NCI-H510A treated with DMSO at 0.1 percent for 48 hours (cell line): Measurements from ENCODE around the gene IVNS1ABP.
A peak's percentile ranks its signal among the peaks of the same experiment; 100 is the strongest.
"Not testable (repeated sequence)": the region's sequence is repeated elsewhere in the genome, so short reads cannot be mapped to it uniquely, and the experiment has no call there.

ENCODE experiments used
- DNase-seq: peaks from one replicate; lab custom pipeline; 2025; lab: John Stamatoyannopoulos, UW

The IVNS1ABP gene

GRCh38 chr1:185292237-185292636 lies 24.8 kb downstream of the IVNS1ABP start:
- DNase-seq: no peak

- no peak for DNase-seq
Observed at GRCh38 chr1:185291652-185292051, 25.4 kb downstream of the IVNS1ABP start.

- DNase-seq: no peak
Observed at GRCh38 chr1:185291159-185291558, 25.9 kb downstream of the IVNS1ABP start.

- no peak for DNase-seq
Observed at GRCh38 chr1:185289880-185290279, 27.2 kb downstream of the IVNS1ABP start.

GRCh38 chr1:185288435-185288834 lies 28.6 kb downstream of the IVNS1ABP start:
- DNase-seq: no peak

- DNase-seq: no peak
Observed at GRCh38 chr1:185287451-185287850, 29.6 kb downstream of the IVNS1ABP start.

GRCh38 chr1:185284533-185285276 lies 32.3 kb downstream of the IVNS1ABP start:
- DNase-seq: no peak

GRCh38 chr1:185284116-185284515 lies 32.9 kb downstream of the IVNS1ABP start:
- no peak for DNase-seq

- no peak for DNase-seq
Observed at GRCh38 chr1:185281245-185281644, 35.8 kb downstream of the IVNS1ABP start.

- DNase-seq: no peak
Observed at GRCh38 chr1:185280589-185280988, 36.5 kb downstream of the IVNS1ABP start.

GRCh38 chr1:185279571-185279970 lies 37.5 kb downstream of the IVNS1ABP start:
- DNase-seq: no peak

GRCh38 chr1:185271921-185272320 lies 45.1 kb downstream of the IVNS1ABP start:
- no peak for DNase-seq

- no peak for DNase-seq
Observed at GRCh38 chr1:185268352-185268751, 48.7 kb downstream of the IVNS1ABP start.

GRCh38 chr1:185267701-185268100 lies 49.3 kb downstream of the IVNS1ABP start:
- DNase-seq: no peak

- DNase-seq: no peak
Observed at GRCh38 chr1:185267301-185267700, 49.7 kb downstream of the IVNS1ABP start.

- no peak for DNase-seq
Observed at GRCh38 chr1:185265314-185265713, 51.7 kb downstream of the IVNS1ABP start.

- no peak for DNase-seq
Observed at GRCh38 chr1:185263780-185264179, 53.3 kb downstream of the IVNS1ABP start.

- no peak for DNase-seq
Observed at GRCh38 chr1:185263292-185263691, 53.8 kb downstream of the IVNS1ABP start.

GRCh38 chr1:185262151-185262550 lies 54.9 kb downstream of the IVNS1ABP start:
- no peak for DNase-seq

- no peak for DNase-seq
Observed at GRCh38 chr1:185260611-185261010, 56.4 kb downstream of the IVNS1ABP start.

GRCh38 chr1:185258676-185259075 lies 58.4 kb downstream of the IVNS1ABP start:
- no peak for DNase-seq

- no peak for DNase-seq
Observed at GRCh38 chr1:185257950-185258208, 59.2 kb downstream of the IVNS1ABP start.

GRCh38 chr1:185257116-185257949 lies 59.7 kb downstream of the IVNS1ABP start:
- DNase-seq: peak; percentile 54

GRCh38 chr1:185255595-185255994 lies 61.4 kb downstream of the IVNS1ABP start:
- DNase-seq: not testable (repeated sequence)
